HepG2 (cell line): ENCODE results near the gene YBX2. TPM values are rescaled to one million over a fixed set of nuclear protein-coding genes. Genes with fewer than 3 reads are reported as not detected.

Experiments
- ATAC-seq: fragments of 200-7000 bp; cut with Tn5 transposase; 3 replicates; pipeline ENCODE4 v1.9.1; 2020; ENCODE audit warnings: mild to moderate bottlenecking, moderate library complexity
- BruUV-seq: library from RNA; stranded (reverse); fragments of 400-500 nt; replicated peaks from 2 replicates; lab custom pipeline; 2021; lab: Mats Ljungman, UMichigan
- CTCF ChIA-PET: fragments of 300-600 bp; formaldehyde crosslinking; extraction: SDS; loops from one replicate; lab custom pipeline; 2021; ENCODE audit warnings: low total read pairs, inconsistent platforms, low intra/inter-chr PET ratio; lab: Yijun Ruan, JAX
- POLR2A ChIA-PET: fragments of 350-600 bp; sonication (Branson Sonifier 250); formaldehyde crosslinking; loops from one replicate; lab custom pipeline; 2020; ENCODE audit warnings: antibody characterized with exemption, inconsistent platforms; lab: Yijun Ruan, JAX
- DNase-seq: peaks from one replicate; pipeline ENCODE4 v3.0.0-alpha.2; 2015; ENCODE audit warnings: low spot score
- FAIRE-seq: peaks from 3 replicates; lab custom pipeline; 2011; peaks lifted over from hg19 to GRCh38; lab: Jason Lieb, UNC
- H2AFZ ChIP-seq: one replicate; pipeline ENCODE4 v1.6.1; 2011; ENCODE audit warnings: low read length, inconsistent platforms
- H3K27ac ChIP-seq: fragments of 300-600 bp; 3 replicates; pipeline ENCODE4 v1.8.0; 2011; ENCODE audit warnings: mixed run types, mild to moderate bottlenecking, mixed read lengths, low read length, inconsistent platforms; ENCODE audit not compliant: insufficient read depth; ENCODE audit errors: extremely low read length
- H3K27me3 ChIP-seq, 2 experiments: fragments of 200-600 bp in 1 of 2; 2 replicates in 1 of 2; 3 replicates in 1 of 2; pipeline versions ENCODE4 v1.6.0 to v1.8.0; 2011; ENCODE audit warnings: low read length in 2 of 2, mild to moderate bottlenecking in 2 of 2, moderate library complexity in 2 of 2, inconsistent platforms in 1 of 2; ENCODE audit not compliant: insufficient read depth in 2 of 2, control insufficient read depth in 1 of 2
- H3K36me3 ChIP-seq, 2 experiments: fragments of 200-600 bp in 1 of 2; replicated peaks in 1 of 2; 2 replicates in 1 of 2; 3 replicates in 1 of 2; pipeline versions ENCODE4 v1.5.1 to v1.8.0; 2011; ENCODE audit warnings: low read length in 2 of 2, inconsistent platforms in 1 of 2; ENCODE audit not compliant: insufficient read depth in 2 of 2, control insufficient read depth in 1 of 2
- H3K4me1 ChIP-seq: 2 replicates; pipeline ENCODE4 v1.5.1; 2012; ENCODE audit warnings: low read length, inconsistent platforms; ENCODE audit not compliant: insufficient read depth
- H3K4me2 ChIP-seq: 2 replicates; pipeline ENCODE4 v1.6.0; 2011; ENCODE audit warnings: low read depth, low read length, inconsistent platforms
- H3K4me3 ChIP-seq, 3 experiments: fragments of 200-600 bp in 1 of 3; sonication (generic), shearing (Covaris generic) in 1 of 3; replicated peaks in 1 of 3; 2 replicates each; pipeline ENCODE4 v1.5.1; 2011 to 2016; ENCODE audit warnings: low read length in 3 of 3, inconsistent platforms in 2 of 3, low read depth in 2 of 3, mild to moderate bottlenecking in 2 of 3, control low read depth in 1 of 3, mixed read lengths in 1 of 3; ENCODE audit not compliant: insufficient read depth in 1 of 3
- H3K79me2 ChIP-seq: one replicate; pipeline ENCODE4 v1.6.1; 2011; ENCODE audit warnings: low read length, inconsistent platforms; ENCODE audit not compliant: insufficient read depth
- H3K9ac ChIP-seq: 2 replicates; pipeline ENCODE4 v1.6.0; 2011; ENCODE audit warnings: mild to moderate bottlenecking, low read depth, low read length, inconsistent platforms; ENCODE audit not compliant: insufficient read depth
- H3K9me3 ChIP-seq: 2 replicates; pipeline ENCODE4 v1.5.1; 2012; ENCODE audit warnings: mild to moderate bottlenecking, low read length
- H4K20me1 ChIP-seq: 2 replicates; pipeline ENCODE4 v1.6.0; 2011; ENCODE audit warnings: inconsistent platforms, mild to moderate bottlenecking, low read length, moderate library complexity; ENCODE audit not compliant: insufficient read depth
- ARID5B ChIP-seq: IDR thresholded peaks from 2 replicates; pipeline ENCODE4 v1.4.0; 2020; ENCODE audit warnings: mild to moderate bottlenecking, missing genetic modification reagents
- ETS1 ChIP-seq: sonication (generic); formaldehyde crosslinking; IDR thresholded peaks from 2 replicates; pipeline ENCODE4 v1.4.0; 2020; ENCODE audit warnings: missing genetic modification reagents
- IKZF5 ChIP-seq: IDR thresholded peaks from 2 replicates; pipeline ENCODE4 v1.6.1; 2018; ENCODE audit warnings: missing genetic modification reagents, mild to moderate bottlenecking, missing compliant biosample characterization
- JUND ChIP-seq: sonication (generic); formaldehyde crosslinking; IDR thresholded peaks from 2 replicates; pipeline ENCODE4 v1.8.0; 2022; ENCODE audit warnings: mild to moderate bottlenecking, missing genetic modification reagents
- MEIS1 ChIP-seq: sonication (generic); formaldehyde crosslinking; IDR thresholded peaks from 2 replicates; pipeline ENCODE4 v1.9.0; 2021; ENCODE audit warnings: mild to moderate bottlenecking, missing genetic modification reagents, moderate library complexity, borderline replicate concordance
- PAX8 ChIP-seq: sonication (generic); formaldehyde crosslinking; IDR thresholded peaks from 2 replicates; pipeline ENCODE4 v1.8.0; 2022; ENCODE audit warnings: mild to moderate bottlenecking, missing genetic modification reagents, borderline replicate concordance
- THAP9 ChIP-seq: sonication (generic); formaldehyde crosslinking; IDR thresholded peaks from 2 replicates; pipeline ENCODE4; 2020; ENCODE audit warnings: missing genetic modification reagents, mild to moderate bottlenecking, borderline replicate concordance
- XRCC5 ChIP-seq: fragments of 200-400 bp; formaldehyde crosslinking; optimal IDR thresholded peaks from 2 replicates; pipeline ENCODE3; 2017; ENCODE audit warnings: mild to moderate bottlenecking, low read length
- ZFP90 ChIP-seq: sonication (generic); formaldehyde crosslinking; IDR thresholded peaks from 2 replicates; pipeline ENCODE4 v1.8.0; 2022; ENCODE audit warnings: missing genetic modification reagents, mild to moderate bottlenecking, inconsistent platforms, borderline replicate concordance
- ZFX ChIP-seq: sonication (generic); formaldehyde crosslinking; IDR thresholded peaks from 2 replicates; pipeline ENCODE4 v1.4.0; 2020; ENCODE audit warnings: mild to moderate bottlenecking, low read depth, missing genetic modification reagents, moderate library complexity
- ZFY ChIP-seq: sonication (generic); formaldehyde crosslinking; IDR thresholded peaks from 2 replicates; pipeline ENCODE4 v1.4.0; 2020; ENCODE audit warnings: missing genetic modification reagents
- ZNF740 ChIP-seq: sonication (generic); formaldehyde crosslinking; IDR thresholded peaks from 2 replicates; pipeline ENCODE4 v1.4.0; 2020; ENCODE audit warnings: missing genetic modification reagents
- WGBS: methylation state at CpG from one replicate; pipeline ENCODE4 v1.1.6; 2017; ENCODE audit warnings: low lambda C conversion rate; 5-methylcytosine and 5-hydroxymethylcytosine counted together
- in situ Hi-C: cut with HindIII; loops from 2 replicates; pipeline ENCODE4 v1.10.0; 2017; ENCODE audit warnings: low pct_unique_long_range_greater_than_20kb; ENCODE audit not compliant: extremely low pct_ligation_motif_present
- intact Hi-C: fragments of 100-400 bp; cut with micrococcal nuclease; formaldehyde crosslinking; loops from one replicate; pipeline ENCODE4 v1.10.0; 2022; ENCODE audit not compliant: unreplicated experiment
- polyA plus RNA-seq, 8 experiments: library from polyadenylated mRNA; depleted of rRNA in 3 of 8; stranded (reverse) in 7 of 8; unstranded in 1 of 8; fragments of >200 nt; fragmentation: Illumina TruSeq in 4 of 8; extraction: Trizol in 4 of 8; gene quantifications; 2 replicates each; pipeline versions ENCODE4 v1.2.1 to v1.2.3, GENCODE V29; 2011 to 2016; ENCODE audit warnings: low read depth in 4 of 8, missing spikeins in 1 of 8, mixed read lengths in 1 of 8; ENCODE audit not compliant: insufficient read depth in 1 of 8
- total RNA-seq, 5 experiments: library from RNA; depleted of rRNA; stranded (reverse); fragments of >200 nt; fragmentation: Illumina TruSeq; extraction: Trizol; gene quantifications; 2 replicates each; pipeline ENCODE4 v1.2.3, GENCODE V29; 2016; ENCODE audit warnings: low read depth in 1 of 5

Gene YBX2
- total and polyA plus RNA-seq, 2 of the 13 experiments (the other 11 are each of a cell fraction or from before 2014, with no cell fraction given) = 0.12 to 0.22 TPM

GRCh38 chr17:7329374-7329996 is 35.0 kb upstream of the YBX2 start:
- ATAC-seq = peak; percentile 81
- Histone ChIP-seq H4K20me1 (no peaks in the 10 kb centered on the region), H3K9ac (peak overlapping the region; percentile 83), H3K36me3 (peaks cover 2 to 18% of the 10 kb centered on the region in 2 experiments; a peak in 3 of 5 replicates), H2AFZ (peak overlapping the region; percentile 68), H3K9me3 (no peaks in the 10 kb centered on the region), H3K79me2 (peaks cover 12% of the 10 kb centered on the region), H3K4me1 (peaks cover 26% of the 10 kb centered on the region), H3K4me3 (peak overlapping the region; percentile 90 to 97 (median 91)), H3K27ac (peak overlapping the region; percentile 63), H3K4me2 (peak overlapping the region; percentile 84), H3K27me3 (peaks cover 0 to 4% of the 10 kb centered on the region in 2 experiments; a peak in 2 of 5 replicates)
- intact Hi-C loops (loop anchor here (1.0 to 2.0 kb wide), 2 partner anchors 21 to 116 kb away; partner anchors contain the start of gene CHRNB1), in situ Hi-C loops (no loop called here)
- ChIA-PET CTCF (no interaction called here), POLR2A (interaction anchor here (0.6 to 2.7 kb wide), 35 partner anchors 9 to 727 kb away, joined by 3 to 47 read pairs (median 4); partner anchors contain the start of genes ACADVL, ASGR1, ASGR2 and CHRNB1)
- peak; percentile 98 for FAIRE-seq
- DNase-seq = peak; percentile 97
- no TSS peak for BruUV-seq
- WGBS = 0% methylated on average over 20 of the region's 43 CpGs
- TF ChIP-seq JUND (CRISPR knock-in tag) (peak; percentile 9; the same call in 1 of the 2 replicates), ZFP90 (CRISPR knock-in tag) (peak; percentile 69; the same call in 1 of the 2 replicates), ETS1 (CRISPR knock-in tag) (no peak), IKZF5 (peak; percentile 69), ZFX (CRISPR knock-in tag) (peak; percentile 74), ARID5B (CRISPR knock-in tag) (no peak), PAX8 (CRISPR knock-in tag) (no peak), ZFY (CRISPR knock-in tag) (no peak; the same call in 1 of the 2 replicates), MEIS1 (CRISPR knock-in tag) (peak; percentile 64; the same call in 1 of the 2 replicates), ZNF740 (CRISPR knock-in tag) (peak; percentile 80), XRCC5 (peak; percentile 66), THAP9 (CRISPR knock-in tag) (peak; percentile 100)
